DMS 273 (cell line): Measurements from ENCODE around the gene CDRT15L2.
"Not testable (repeated sequence)": the region's sequence is repeated elsewhere in the genome, so short reads cannot be mapped to it uniquely, and the experiment has no call there.

Source experiments
- DNase-seq: peaks from one replicate; lab custom pipeline; 2025; ENCODE audit not compliant: unreplicated experiment; lab: John Stamatoyannopoulos, UW

CDRT15L2 gene

GRCh38 chr17:20579424-20579823, at the start of gene CDRT15L2:
Gene CDRT15L2, plus strand, starts transcription at chr17:20579724. Its CDS starts 20 bp downstream, at chr17:20579744.
- DNase-seq, result not testable (repeated sequence)

DNA sequence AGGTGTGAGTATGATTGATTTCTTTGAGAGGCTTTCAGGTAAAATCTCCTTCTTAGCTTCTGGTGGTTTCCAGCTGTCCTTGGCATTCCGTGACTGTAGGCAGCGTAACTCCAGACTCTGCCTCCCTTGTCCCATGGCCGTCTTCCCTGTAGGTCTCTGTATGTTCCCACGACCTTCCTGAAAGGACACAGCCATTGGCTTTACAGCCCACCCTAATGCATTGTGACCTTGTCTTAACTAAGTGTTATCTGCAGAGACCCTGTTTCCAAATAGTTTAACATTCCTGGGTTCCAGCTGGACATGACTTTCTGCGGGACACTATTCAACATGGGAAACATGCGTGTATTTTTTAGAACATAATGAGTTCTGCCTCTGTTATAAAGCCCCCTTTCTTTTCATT, 49.4 kb upstream of the CDRT15L2 start:
- DNase-seq, result not testable (repeated sequence)

DNA sequence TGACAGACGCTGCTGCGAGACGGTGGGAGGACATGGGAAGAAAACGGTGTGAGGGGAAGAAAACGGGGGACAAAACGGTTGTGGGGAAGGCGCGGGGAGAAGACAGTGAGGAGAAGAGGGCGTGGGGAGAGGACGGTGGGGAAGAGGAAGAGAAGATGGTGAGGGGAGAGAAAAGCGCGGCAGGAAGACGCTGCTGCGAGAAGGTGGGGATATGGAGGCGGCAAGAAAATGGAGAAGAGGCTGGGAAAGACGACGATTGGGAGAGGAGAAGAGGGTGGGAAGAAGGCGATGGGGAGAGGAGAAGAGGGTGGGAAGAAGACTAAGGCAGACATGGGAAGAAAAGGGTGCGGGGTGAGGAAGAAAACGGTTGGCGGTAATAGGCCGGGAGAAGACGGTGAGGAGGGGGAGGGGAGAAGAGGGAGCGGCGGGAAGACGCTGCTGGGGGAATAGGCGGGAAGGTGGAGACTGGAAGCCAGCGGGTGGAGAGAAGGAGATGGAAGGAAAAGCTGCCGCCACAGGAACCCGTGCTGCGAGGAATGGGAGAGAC, 46.9 kb upstream of the CDRT15L2 start:
- DNase-seq, result not testable (repeated sequence)

DNA sequence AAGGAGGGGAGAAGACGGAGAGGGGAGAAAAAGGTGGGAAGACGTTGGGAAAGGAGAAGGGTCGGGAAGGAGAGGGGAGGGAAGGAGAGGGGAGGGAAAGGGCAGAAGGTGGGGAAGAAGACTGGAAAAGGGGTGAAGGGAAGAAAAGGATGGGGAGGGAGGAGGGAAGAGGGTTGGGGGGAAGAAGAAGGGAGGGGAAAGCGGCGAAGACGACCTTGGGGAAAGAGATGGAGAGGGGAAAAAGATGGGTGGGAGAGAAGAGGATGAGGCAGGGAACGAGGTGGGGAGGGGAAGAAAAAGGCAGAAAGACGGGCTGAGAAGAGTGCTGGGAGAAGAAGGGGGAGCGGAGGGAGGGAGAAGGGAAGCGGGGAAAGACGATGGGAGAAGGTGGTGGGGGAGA, 46.3 kb upstream of the CDRT15L2 start:
- not testable (repeated sequence) for DNase-seq

DNA sequence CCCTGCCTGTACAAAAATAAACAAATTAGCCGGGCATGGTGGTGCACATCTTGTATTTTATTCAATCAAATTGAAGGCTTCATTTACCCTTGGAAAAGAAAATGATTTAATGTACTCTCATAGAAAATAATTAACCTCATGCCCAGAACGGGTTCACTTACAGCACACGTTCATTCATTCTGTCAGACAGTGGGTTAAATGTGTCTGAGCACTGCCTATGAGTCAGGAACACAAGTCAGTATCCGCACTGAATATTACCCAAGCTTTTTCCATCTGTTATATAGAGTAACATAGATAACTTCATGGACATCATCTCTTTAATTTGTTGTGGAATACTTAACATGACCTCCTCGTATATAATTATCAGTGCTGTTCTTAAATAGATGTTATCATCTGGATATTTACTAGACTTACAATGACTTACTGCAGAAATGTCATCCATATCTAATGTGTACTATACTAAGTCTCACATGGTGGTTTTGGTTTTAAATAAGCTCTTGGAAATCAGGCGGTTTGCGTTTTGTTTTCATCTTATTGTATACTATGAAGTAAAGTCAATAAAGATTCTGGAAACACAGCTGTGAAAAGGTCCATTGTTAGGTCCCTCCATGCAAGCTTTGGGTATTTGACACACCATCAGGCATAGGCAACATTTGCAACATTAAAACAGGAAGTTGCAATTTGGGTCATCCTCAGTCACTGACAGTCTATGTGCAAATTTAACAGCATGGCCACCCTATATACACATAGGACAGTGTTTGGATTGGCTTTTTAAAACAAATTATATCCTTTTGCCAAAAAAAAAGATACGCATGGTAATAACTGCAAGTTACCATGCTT, 44.6 kb upstream of the CDRT15L2 start:
- not testable (repeated sequence) for DNase-seq

DNA sequence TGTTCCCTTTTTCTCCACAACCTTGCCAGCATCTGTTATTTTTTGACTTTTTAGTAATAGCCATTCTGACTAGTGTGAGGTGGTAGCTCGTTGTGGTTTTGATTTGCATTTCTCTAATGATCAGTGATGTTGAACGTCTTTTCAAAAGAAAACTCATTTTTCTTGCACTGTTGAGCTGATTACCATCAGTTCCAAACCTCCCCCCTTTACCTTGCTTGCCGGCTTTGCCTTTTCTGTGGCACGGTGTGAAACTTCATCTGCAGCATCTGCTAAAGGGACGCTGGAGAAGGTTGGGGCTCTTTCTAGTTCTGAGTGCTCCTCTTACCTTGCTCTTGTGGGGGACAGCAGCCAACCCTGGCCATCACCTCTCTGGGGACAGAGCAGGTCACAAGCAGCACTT, 39.1 kb upstream of the CDRT15L2 start:
- not testable (repeated sequence) for DNase-seq

DNA sequence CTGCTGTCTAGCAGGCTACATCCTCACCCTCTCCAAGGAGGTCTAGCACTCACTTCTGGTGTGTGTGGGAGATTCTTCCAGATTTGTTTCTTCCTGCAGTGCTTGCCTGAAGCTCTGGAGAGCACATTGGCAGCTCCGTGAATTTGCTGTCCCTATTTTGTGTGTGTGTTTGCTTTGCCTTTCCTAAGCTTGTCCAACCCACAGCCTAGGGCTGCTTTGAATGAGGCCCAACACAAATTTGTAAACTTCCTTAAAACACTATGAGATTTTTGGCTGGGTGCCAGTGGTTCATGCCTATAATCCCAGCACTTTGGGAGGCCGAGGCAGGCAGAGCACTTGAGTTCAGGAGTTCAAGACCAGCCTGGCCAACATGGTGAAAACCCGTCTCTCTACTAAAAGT, 38.7 kb upstream of the CDRT15L2 start:
- DNase-seq, result not testable (repeated sequence)

- not testable (repeated sequence) for DNase-seq
Measured at GRCh38 chr17:20541853-20542546, 37.5 kb upstream of the CDRT15L2 start.

DNA sequence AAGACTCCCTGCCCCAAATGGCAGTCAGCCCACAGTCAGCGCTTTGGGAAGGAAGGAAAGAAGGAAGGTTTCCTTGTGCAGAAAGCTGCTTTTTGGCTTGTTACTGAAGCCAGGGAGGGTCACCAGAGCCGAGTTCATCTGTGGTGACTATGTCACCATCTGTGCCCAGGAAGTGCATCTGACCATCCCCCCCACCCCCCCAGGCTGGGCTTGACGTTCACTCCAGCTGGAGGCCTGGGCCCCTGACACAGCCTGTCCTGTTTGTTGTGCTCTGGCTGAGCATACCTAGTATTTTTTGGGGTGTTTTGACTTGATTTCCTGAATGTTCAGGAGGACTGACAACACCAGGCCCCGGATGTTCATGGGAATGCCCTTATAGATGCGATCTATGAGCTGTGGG, 31.6 kb upstream of the CDRT15L2 start:
- not testable (repeated sequence) for DNase-seq

DNA sequence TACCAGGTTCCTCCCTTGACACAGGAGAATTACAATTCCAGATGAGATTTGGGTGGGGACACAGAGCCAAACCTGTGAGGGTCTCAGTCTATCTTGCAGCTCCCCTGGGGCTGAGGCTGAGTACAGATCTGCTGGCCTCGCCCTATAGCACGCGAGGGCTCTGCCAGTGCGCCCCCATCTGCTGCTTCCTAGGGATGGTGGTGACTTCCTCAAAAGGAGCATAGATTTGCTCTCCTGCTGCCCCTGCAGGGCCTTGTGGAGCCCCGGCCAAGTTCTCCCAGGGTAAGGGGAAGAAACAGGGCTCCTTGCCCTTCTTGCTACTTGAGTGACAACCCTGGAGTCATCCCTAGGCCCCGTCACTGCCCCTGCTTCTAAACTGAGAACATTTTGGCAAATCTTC, 26.6 kb upstream of the CDRT15L2 start:
- not testable (repeated sequence) for DNase-seq

DNA sequence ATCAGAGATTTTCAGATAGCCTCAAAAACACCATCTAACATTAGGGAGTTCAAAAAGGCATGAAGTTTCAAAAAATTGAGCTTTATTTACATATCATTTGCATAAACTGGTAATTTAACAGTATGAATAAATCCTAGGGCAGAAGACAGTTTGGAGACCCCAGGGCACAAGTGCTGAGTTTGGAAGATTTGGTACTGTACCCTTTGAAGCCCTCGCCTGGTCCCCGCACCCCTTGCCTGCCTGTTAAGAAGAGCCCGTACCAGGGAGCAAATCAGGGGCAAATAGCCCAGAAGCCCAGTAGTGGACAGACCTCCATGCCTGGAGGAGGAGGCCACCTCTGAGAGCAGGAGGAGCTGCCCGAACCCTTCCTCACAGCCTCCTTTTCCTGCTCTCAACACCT, 24.8 kb upstream of the CDRT15L2 start:
- not testable (repeated sequence) for DNase-seq

- DNase-seq, result not testable (repeated sequence)
Measured at GRCh38 chr17:20555135-20556010, 24.2 kb upstream of the CDRT15L2 start.

GRCh38 chr17:20558096-20558495, 21.4 kb upstream of the CDRT15L2 start:
- DNase-seq, result not testable (repeated sequence)

DNA sequence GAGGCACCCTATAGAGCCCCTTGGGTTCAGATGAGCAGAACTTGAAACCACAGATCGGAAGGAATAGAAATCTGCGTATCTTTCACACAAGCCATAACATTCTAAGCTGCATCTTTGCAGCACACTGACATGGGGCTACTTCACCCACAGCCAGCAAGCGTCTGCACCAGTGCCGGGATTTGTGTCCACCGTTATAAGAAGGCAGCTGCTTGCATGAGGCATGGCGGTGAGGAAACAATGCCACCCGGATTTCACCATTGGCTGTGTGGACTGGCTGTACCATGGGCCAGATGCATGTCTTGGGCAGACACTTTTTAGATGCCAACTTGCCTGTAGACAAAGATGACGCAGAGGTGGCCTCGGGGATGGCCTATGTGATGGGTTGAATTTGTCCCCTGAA, 20.5 kb upstream of the CDRT15L2 start:
- not testable (repeated sequence) for DNase-seq

- DNase-seq, result no peak
Measured at GRCh38 chr17:20562587-20562986, 16.9 kb upstream of the CDRT15L2 start.

DNA sequence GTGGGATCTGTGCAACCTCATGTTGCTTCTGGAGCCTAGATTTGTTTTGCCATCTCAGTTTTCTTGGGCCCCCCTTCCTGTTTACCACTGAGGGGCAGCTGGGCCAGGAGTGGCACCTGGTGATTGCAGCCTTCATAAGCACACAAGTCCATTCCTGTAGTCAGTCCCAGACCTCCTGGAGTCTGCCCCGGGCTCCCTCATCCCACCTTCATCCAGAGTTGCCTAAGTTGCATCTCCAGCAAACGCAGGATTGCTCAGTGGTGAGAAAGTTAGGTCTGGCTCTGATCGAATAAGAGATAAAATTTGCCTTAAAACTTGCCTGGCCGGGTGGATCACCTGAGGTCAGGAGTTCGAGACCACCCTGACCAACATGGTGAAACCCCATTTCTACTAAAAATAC, 14.3 kb upstream of the CDRT15L2 start:
- not testable (repeated sequence) for DNase-seq

DNA sequence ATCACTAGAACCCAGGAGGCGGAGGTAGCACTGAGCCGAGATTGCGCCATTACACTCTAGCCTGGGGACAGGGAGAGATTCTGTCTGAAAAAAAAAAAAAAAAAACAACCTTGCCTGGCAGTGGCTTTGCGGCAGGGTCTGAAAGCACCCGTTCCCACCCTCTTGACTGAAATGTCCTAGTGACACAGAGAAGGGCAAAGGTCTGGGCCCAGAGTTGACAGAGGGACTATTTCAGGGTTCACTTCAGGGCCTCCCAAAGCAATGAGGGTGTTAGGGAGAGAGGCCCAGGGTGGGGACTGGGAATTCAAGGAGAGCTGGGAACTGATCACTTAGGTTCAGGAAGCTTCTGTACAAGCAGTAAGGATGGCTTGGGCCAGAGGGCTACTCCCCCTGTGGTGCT, 13.8 kb upstream of the CDRT15L2 start:
- DNase-seq, result no peak

GRCh38 chr17:20566736-20567135, 12.8 kb upstream of the CDRT15L2 start:
- DNase-seq, result peak; percentile 22

DNA sequence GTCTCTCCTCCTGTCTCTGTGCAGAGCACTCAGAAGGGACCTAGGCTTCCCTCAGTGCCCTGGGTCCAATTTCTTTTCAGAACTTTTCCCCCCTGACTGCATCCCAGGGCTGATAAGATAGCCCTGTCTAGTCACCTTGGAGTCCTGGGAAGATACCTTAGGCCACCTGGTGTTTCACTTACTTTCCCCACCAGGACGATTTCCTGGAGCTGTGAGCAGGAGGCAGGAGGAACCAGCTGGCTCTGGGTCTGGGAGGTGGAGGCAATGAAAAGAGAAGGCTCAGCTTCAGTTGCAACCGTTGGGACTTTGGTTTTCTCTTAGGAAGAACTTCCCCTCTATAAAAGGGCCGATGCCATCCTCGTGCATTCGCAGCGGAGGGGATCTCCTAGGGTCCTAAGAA, 12.1 kb upstream of the CDRT15L2 start:
- DNase-seq, result peak; percentile 10

- not testable (repeated sequence) for DNase-seq
Measured at GRCh38 chr17:20568604-20569003, 10.9 kb upstream of the CDRT15L2 start.

GRCh38 chr17:20571653-20572052, 7.9 kb upstream of the CDRT15L2 start:
- DNase-seq, result not testable (repeated sequence)
